GM19099 (cell line): ENCODE data around the gene USP31.

Experiments used
- POLR2A ChIP-seq: IDR thresholded peaks from 3 replicates; pipeline ENCODE4 v1.6.1; 2011; ENCODE audit warnings: low read depth; ENCODE audit not compliant: insufficient read length; ENCODE audit errors: extremely low read depth

The USP31 gene

GRCh38 chr16:23045025-23045424 is 104.2 kb downstream of the USP31 start:
- TF ChIP-seq POLR2A, result no peak

DNA sequence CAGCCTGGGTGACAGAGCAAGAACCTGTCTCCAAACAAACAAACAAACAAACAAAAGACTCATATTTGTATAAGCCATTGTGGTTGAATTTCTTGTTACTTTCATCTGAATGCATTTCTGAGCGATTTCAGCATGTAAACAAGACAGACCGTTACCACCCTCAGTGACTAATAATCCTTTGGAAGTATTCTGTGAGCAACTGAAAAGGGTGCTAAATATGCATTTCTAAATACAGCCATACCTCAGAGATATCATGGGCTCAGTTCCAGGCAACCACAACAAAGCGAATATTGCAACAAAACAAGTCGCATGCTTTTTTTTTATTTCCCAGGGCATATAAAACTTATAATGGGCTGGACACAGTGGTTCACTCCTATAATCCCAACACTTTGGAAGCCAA is 109.0 kb downstream of the USP31 start:
- TF ChIP-seq POLR2A, result no peak

DNA sequence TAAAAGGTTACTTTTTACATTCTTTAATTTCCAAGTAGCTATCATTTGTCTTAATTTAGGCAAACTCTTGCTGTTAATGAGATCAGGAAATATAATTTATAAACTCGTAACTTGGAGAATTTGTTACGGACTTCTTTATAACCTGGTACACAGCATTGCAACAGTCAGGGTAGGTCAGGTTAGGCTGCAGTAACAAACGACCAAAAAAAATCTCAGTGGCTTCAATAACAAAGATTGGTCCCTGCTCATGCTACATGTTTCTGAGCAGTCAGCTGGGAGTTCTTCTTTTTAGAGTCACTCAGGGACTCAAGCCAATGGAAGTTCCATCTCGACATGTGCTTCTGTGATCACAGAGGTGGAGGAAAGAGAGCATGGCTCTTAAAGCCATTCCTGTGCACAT is 110.1 kb downstream of the USP31 start:
- no peak for TF ChIP-seq POLR2A

- TF ChIP-seq POLR2A, result no peak
These were observed 114.0 kb downstream of the USP31 start for GRCh38 chr16:23035240-23035639.

- no peak for TF ChIP-seq POLR2A
These were observed 117.6 kb downstream of the USP31 start for GRCh38 chr16:23031508-23032098.

- TF ChIP-seq POLR2A, result no peak
These were observed 119.4 kb downstream of the USP31 start for GRCh38 chr16:23029733-23030420.

DNA sequence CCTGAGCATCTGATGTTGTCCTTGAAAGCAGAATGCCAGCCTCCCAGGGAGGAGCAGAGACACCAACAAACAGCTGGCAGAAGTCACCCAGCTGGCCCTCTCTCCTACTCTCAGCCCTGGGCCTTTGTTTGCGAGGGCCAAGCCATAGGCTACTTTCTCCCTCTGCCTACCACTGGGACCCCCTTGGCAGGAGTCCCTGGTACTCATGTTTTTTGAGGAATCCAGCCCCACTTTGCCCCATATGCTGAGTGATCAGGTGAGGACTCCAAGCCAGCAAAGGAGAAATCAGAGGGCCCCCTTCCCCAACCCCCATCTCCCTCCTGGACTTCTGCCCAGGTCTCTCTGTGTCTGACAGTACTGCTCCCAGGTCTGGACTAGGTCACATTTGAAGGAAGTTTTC is 121.9 kb downstream of the USP31 start:
- TF ChIP-seq POLR2A, result no peak

DNA sequence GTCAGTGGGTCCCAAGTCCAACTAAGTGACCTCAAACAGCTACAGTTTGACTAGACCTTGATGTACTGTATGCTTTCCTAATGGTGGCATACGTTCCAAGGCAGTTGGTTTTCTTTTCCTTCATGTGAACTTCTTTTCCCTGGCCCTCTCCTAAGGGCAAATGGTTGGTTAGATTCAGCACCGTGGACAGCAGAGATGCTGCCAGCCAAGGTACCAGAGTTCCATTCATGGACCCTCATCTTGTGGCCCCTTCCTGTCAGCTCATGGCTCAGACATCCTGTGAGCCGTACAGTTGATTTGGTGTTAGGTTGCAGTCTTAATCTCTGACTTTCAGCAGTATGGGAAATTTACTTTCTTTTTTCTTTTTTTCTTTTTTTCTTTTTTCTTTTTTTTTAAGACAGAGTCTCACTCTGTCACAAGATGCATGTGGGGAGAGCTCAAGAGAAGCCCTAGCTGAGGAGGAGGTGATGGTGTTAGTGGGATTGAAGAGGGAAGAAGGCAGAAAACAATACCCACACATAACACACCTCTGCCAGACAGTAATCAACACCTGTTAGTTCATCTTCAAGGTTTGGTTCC is 122.4 kb downstream of the USP31 start:
- no peak for TF ChIP-seq POLR2A

- TF ChIP-seq POLR2A, result no peak
These were observed 123.5 kb downstream of the USP31 start for GRCh38 chr16:23025692-23026307.

GRCh38 chr16:23024044-23024443 is 125.2 kb downstream of the USP31 start:
- no peak for TF ChIP-seq POLR2A

GRCh38 chr16:23020084-23020483 is 129.2 kb downstream of the USP31 start:
- no peak for TF ChIP-seq POLR2A

DNA sequence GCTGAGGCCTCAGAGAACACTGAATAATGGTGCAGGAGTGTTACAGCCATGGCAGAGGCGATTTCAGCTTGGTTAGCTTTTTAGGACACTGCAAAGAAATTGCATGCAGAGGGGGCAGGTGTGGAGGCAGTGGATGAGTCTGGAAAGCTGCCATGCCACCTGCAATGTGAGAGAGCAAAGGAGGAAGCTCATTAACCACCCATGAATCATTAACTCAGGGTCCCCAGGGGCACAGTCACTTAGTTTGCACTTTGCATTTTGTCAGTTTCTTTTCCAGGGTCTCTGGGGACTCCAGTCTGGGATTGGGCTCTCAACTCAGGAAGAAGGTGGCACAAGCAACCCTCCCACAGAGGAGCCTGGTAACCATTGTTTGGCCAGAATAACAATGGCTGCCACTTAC is 132.9 kb downstream of the USP31 start:
- TF ChIP-seq POLR2A, result no peak

DNA sequence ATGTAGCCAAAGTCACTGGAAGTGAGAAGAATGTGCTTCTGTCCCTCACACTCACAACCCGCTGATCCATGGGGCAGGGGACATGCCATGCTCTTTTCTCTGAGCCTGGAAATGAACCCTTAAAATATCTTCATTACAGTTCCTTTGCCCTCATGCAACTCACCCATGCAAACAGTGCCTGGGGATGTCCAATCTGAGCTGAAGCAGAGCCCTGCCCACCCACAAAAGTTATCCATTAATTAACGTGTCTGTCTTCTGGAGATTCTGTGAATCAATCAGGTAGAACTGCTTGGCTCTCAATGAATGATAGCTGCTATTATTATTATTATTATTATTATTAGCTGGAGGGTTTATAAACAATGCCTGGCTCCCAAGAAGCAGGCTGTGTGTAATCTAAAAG is 133.7 kb downstream of the USP31 start:
- no peak for TF ChIP-seq POLR2A

DNA sequence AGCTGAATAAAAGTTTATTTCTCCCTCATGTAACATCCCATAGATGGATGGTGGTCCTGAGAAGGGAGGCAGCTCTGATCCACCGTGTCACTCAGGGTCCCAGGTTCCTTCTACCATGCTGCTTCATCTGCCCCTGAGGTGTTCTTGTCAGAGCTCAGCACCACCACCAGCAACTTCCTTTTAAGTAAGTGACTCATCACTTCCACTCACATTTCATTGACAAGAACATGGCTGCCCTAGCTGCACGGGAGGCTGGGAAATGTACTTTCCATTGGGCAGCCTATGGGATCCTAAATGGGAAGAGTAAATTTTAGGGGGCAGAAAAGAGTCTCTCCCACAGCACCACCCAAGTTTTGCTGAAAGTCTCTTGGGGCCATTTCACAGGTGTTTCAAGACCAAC is 134.7 kb downstream of the USP31 start:
- TF ChIP-seq POLR2A, result no peak
